Peyer's patch (tissue), 4 donors: ENCODE measurements around the gene NPEPL1. TPM values are rescaled to one million over a fixed set of nuclear protein-coding genes. Genes with fewer than 3 reads are reported as not detected.

ENCODE experiments used
- DNase-seq, 3 donors: peaks; one replicate each; pipeline ENCODE4 v3.0.0-alpha.2; 2017 to 2019
- H3K27ac ChIP-seq, 4 donors: fragments of 200-600 bp; sonication (generic); one replicate each; pipeline ENCODE4 v1.5.1; 2016 to 2019
- H3K27me3 ChIP-seq, 2 donors: fragments of 200-600 bp; sonication (generic); one replicate each; pipeline ENCODE4 v1.5.1; 2019
- H3K36me3 ChIP-seq, 3 donors: fragments of 200-600 bp; sonication (generic); one replicate each; pipeline ENCODE4 v1.5.1; 2016 to 2019
- H3K4me1 ChIP-seq, 4 donors: fragments of 200-600 bp; sonication (generic); one replicate each; pipeline ENCODE4 v1.5.1; 2016 to 2019
- H3K4me3 ChIP-seq, 4 donors: fragments of 200-600 bp; sonication (generic); 1 replicate in 3 of 4; 2 replicates in 1 of 4; pipeline ENCODE4 v1.5.1; 2016 to 2019; ENCODE audit warnings: mild to moderate bottlenecking in 1 of 4
- H3K9me3 ChIP-seq, 4 donors: fragments of 200-600 bp; sonication (generic); one replicate each; pipeline ENCODE4 v1.5.1; 2016 to 2019; ENCODE audit warnings: mild to moderate bottlenecking in 1 of 4
- CTCF ChIP-seq, 6 experiments: fragments of 450-650 bp in 4 of 6; fragments of 200-600 bp in 2 of 6; sonication (generic) in 1 of 6; IDR thresholded peaks; one replicate each; pipeline ENCODE4 v1.5.1; 2017 to 2019; ENCODE audit warnings: antibody characterized with exemption in 6 of 6, mild to moderate bottlenecking in 3 of 6, moderate library complexity in 1 of 6
- POLR2A ChIP-seq, 2 donors: fragments of 450-650 bp; IDR thresholded peaks; one replicate each; pipeline ENCODE4 v1.5.1; 2017; ENCODE audit warnings: antibody characterized with exemption in 2 of 2, mild to moderate bottlenecking in 2 of 2, moderate library complexity in 2 of 2
- total RNA-seq, 4 donors: library from RNA; depleted of rRNA; stranded (reverse); fragments of >200 nt; gene quantifications; one replicate each; pipeline ENCODE4 v1.1.0, GENCODE V29; 2016

NPEPL1 gene
- total RNA-seq, 4 donors from 2014 or later: 36.3 to 80.4 (median 63.0) TPM

- no peak for DNase-seq
- Histone ChIP-seq H3K4me3 (no peak overlapping the region), H3K4me1 (no peaks in the 10 kb centered on the region), H3K9me3 (no peaks in the 10 kb centered on the region), H3K27ac (no peak overlapping the region), H3K36me3 (no peaks in the 10 kb centered on the region), H3K27me3 (no peaks in the 10 kb centered on the region)
- no peak for TF ChIP-seq CTCF (IDR thresholded peaks at IDR 0.05)
- no peak for TF ChIP-seq POLR2A (IDR thresholded peaks at IDR 0.05)
These were observed 67.3 kb downstream of the NPEPL1 start for GRCh38 chr20:58759947-58760346.

- no peaks in the 10 kb centered on the region for H3K4me1 ChIP-seq
- TF ChIP-seq POLR2A (IDR thresholded peaks at IDR 0.05) (no peak), CTCF (IDR thresholded peaks at IDR 0.05) (no peak)
- no peaks in the 10 kb centered on the region for H3K27me3 ChIP-seq
- no peak overlapping the region for H3K4me3 ChIP-seq
- no peak for DNase-seq
- H3K36me3 ChIP-seq: no peaks in the 10 kb centered on the region
- no peaks in the 10 kb centered on the region for H3K9me3 ChIP-seq
- no peak overlapping the region for H3K27ac ChIP-seq
These were observed 68.3 kb downstream of the NPEPL1 start for GRCh38 chr20:58760856-58761255.

- TF ChIP-seq CTCF (IDR thresholded peaks at IDR 0.05) (no peak), POLR2A (IDR thresholded peaks at IDR 0.05) (no peak)
- Histone ChIP-seq H3K4me3 (no peak overlapping the region), H3K4me1 (no peaks in the 10 kb centered on the region), H3K36me3 (no peaks in the 10 kb centered on the region), H3K9me3 (no peaks in the 10 kb centered on the region), H3K27me3 (no peaks in the 10 kb centered on the region), H3K27ac (no peak overlapping the region)
- DNase-seq: no peak
These were observed 69.5 kb downstream of the NPEPL1 start for GRCh38 chr20:58762120-58762519.

- Histone ChIP-seq H3K36me3 (no peaks in the 10 kb centered on the region), H3K27me3 (no peaks in the 10 kb centered on the region), H3K4me3 (no peak overlapping the region), H3K4me1 (no peaks in the 10 kb centered on the region), H3K9me3 (no peaks in the 10 kb centered on the region), H3K27ac (no peak overlapping the region)
- no peak for DNase-seq
- TF ChIP-seq CTCF (IDR thresholded peaks at IDR 0.05): no peak
- no peak for TF ChIP-seq POLR2A (IDR thresholded peaks at IDR 0.05)
These were observed 70.5 kb downstream of the NPEPL1 start for GRCh38 chr20:58763076-58763475.

Other genes starting within 250 kb of the NPEPL1 start
- gene APCDD1L, start 177.4 kb upstream of the NPEPL1 start, total RNA-seq: not detected
- gene STX16, start 41.5 kb upstream of the NPEPL1 start, total RNA-seq: 100 to 1,000 TPM in 1 of 4 donors, 10 to 100 TPM in 3; 58.0 to 262 (median 84.0) TPM
- 1 to 10 TPM in 1 of 4 donors, under 1 TPM in 1, not detected in 2; 0.67 to 1.3 TPM for gene GNAS-AS1, start 158.1 kb downstream of the NPEPL1 start, total RNA-seq
- gene GNAS, start 159.9 kb downstream of the NPEPL1 start, total RNA-seq: 100 to 1,000 TPM; 382 to 889 (median 658) TPM